ENCODE data around the gene FAM50A.

DNA sequence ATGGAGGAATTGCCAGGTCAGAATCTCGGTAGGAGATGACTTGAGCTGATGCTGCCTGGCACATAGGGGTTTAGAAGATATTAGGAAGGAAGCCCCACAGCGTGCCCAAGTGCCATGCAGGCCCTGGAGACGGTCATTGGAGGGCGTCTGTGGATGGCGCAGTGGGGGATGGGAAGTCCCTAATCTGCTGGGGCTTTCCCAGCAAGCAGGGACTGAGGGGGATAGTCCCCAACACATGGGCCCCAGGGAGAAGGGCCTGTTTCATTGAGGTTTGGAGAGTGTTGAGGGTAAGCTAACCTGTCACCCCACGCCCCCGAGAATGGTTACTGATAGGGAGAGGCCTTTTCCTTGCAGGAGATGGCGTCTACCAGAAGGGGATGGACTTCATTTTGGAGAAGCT, 24.8 kb upstream of the FAM50A start:
- TF ChIP-seq CTCF (conservative IDR thresholded peaks at IDR 0.05 in 1 of 2, IDR thresholded peaks at IDR 0.05 in 1 of 2; ENCODE audit: low read depth in 1 of 2, low read length in 2 of 2) (no peak), EZH2 (IDR thresholded peaks at IDR 0.05; ENCODE audit: low read length, missing control alignments) (no peak)

All from fibroblast of lung (primary cell).